Neural crest cell (in vitro differentiated cells): Measurements from ENCODE around the gene NUDT14. TPM values are rescaled to one million over a fixed set of nuclear protein-coding genes. Genes with fewer than 3 reads are reported as not detected.

Source experiments
- DNase-seq: peaks from one replicate; pipeline ENCODE4 v3.0.0; 2021; ENCODE audit warnings: low read depth, mixed read lengths, low spot score
- H3K27ac Mint-ChIP-seq: one replicate; pipeline ENCODE4 v1.8.0; 2021; ENCODE audit warnings: mild to moderate bottlenecking, mixed read lengths; ENCODE audit not compliant: unreplicated experiment
- H3K27me3 Mint-ChIP-seq: 2 replicates; pipeline ENCODE4 v1.8.0; 2021; ENCODE audit warnings: low read depth, mild to moderate bottlenecking, mixed read lengths
- H3K36me3 Mint-ChIP-seq: 2 replicates; pipeline ENCODE4 v1.8.0; 2021; ENCODE audit warnings: low read depth, mild to moderate bottlenecking, mixed read lengths
- H3K4me1 Mint-ChIP-seq: 2 replicates; pipeline ENCODE4 v1.8.0; 2021; ENCODE audit warnings: mixed read lengths
- H3K4me3 Mint-ChIP-seq: one replicate; pipeline ENCODE4 v1.8.0; 2021; ENCODE audit warnings: mild to moderate bottlenecking, mixed read lengths
- H3K9me3 Mint-ChIP-seq: 2 replicates; pipeline ENCODE4 v1.8.0; 2021; ENCODE audit warnings: mixed read lengths
- total RNA-seq: library from RNA; stranded (reverse); gene quantifications from 2 replicates; pipeline ENCODE4 v1.2.1, GENCODE V29; 2021
- TF ChIP-seq, protein P1 (sequence below): fragments of 200-600 bp; sonication (generic); conservative IDR thresholded peaks from 2 replicates; pipeline ENCODE4 v1.5.0; 2021; ENCODE audit warnings: antibody characterized with exemption, mild to moderate bottlenecking

The NUDT14 gene
- total RNA-seq, 1 donor from 2014 or later = 25.6 TPM

DNA sequence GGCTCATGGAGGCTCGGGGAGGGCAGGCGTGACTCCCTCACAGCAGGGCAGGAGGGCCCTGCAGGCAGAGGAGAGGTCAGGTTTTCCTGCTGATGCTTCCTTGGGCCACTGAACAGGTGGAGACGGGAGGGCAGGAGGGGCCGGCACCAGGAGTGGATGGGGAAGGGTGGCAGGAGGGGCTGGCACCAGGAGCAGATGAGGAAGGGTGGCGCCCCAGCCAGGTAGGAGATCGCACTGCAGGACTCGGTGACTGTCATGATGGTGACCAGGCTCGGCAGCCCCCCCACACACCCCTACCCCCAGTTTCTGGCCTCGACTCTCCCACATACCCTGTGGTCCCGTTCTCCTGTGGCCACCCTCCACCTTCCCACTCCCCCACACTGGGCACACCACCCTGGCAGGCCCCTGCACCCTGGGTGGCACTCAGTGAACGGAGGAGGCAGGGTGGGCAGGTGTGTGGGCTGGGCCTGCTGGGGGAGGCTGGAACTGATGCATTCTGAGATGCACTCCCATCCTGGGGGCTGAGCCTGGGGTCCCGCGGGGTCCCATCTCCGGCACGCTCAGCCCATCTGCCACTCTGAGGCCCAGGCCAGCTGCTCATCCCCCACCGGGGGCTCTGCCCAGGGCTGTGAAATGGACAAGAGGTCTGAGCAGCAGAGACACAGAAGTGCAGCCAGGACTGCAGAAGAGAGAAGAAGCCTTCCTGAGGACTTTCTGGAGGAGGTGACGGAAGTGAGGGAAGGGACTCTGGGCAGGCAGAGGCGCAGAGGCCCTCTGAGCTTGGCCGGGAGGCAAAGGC, 2.8 kb downstream of the NUDT14 start:
- Mint-ChIP-seq H3K9me3 (no peaks in the 10 kb centered on the region), H3K27me3 (peaks cover 4% of the 10 kb centered on the region), H3K4me1 (no peaks in the 10 kb centered on the region), H3K27ac (no peak overlapping the region), H3K4me3 (peak overlapping the region; percentile 68), H3K36me3 (no peaks in the 10 kb centered on the region)
- TF ChIP-seq, protein P1, sequence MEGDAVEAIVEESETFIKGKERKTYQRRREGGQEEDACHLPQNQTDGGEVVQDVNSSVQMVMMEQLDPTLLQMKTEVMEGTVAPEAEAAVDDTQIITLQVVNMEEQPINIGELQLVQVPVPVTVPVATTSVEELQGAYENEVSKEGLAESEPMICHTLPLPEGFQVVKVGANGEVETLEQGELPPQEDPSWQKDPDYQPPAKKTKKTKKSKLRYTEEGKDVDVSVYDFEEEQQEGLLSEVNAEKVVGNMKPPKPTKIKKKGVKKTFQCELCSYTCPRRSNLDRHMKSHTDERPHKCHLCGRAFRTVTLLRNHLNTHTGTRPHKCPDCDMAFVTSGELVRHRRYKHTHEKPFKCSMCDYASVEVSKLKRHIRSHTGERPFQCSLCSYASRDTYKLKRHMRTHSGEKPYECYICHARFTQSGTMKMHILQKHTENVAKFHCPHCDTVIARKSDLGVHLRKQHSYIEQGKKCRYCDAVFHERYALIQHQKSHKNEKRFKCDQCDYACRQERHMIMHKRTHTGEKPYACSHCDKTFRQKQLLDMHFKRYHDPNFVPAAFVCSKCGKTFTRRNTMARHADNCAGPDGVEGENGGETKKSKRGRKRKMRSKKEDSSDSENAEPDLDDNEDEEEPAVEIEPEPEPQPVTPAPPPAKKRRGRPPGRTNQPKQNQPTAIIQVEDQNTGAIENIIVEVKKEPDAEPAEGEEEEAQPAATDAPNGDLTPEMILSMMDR = no peak
- no peak for DNase-seq

DNA sequence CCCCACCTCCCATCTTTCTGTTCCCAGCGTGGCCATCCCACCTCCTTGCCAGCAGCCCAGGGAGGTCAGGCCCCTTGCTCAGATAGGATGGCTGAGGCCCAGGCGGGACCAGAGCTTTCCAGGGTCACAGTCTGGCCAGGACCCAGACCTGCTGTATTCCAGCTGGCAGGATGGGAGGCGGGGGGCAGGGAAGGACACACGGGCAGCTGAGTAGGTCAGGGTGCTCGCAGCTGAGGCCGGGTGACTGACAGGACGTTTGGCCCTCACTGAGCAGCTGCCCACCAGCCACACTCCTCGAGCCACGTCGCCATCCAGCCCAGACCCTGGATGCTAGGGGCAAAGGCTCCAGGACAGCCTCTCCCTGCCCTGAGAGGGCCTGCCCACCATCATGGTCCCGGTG, 4.0 kb downstream of the NUDT14 start:
- Mint-ChIP-seq H3K9me3 (no peaks in the 10 kb centered on the region), H3K27me3 (peaks cover under 1% of the 10 kb centered on the region), H3K4me1 (no peaks in the 10 kb centered on the region), H3K27ac (no peak overlapping the region), H3K4me3 (no peak overlapping the region), H3K36me3 (no peaks in the 10 kb centered on the region)
- no peak for DNase-seq
- TF ChIP-seq, protein P1 = no peak

- DNase-seq = no peak
- no peaks in the 10 kb centered on the region for H3K9me3 Mint-ChIP-seq
- TF ChIP-seq, protein P1 = no peak
- no peak overlapping the region for H3K27ac Mint-ChIP-seq
- peaks cover 3% of the 10 kb centered on the region for H3K27me3 Mint-ChIP-seq
- no peaks in the 10 kb centered on the region for H3K36me3 Mint-ChIP-seq
- H3K4me1 Mint-ChIP-seq = no peaks in the 10 kb centered on the region
- H3K4me3 Mint-ChIP-seq = no peak overlapping the region
Measured at GRCh38 chr14:105176513-105176912, 4.6 kb downstream of the NUDT14 start.

DNA sequence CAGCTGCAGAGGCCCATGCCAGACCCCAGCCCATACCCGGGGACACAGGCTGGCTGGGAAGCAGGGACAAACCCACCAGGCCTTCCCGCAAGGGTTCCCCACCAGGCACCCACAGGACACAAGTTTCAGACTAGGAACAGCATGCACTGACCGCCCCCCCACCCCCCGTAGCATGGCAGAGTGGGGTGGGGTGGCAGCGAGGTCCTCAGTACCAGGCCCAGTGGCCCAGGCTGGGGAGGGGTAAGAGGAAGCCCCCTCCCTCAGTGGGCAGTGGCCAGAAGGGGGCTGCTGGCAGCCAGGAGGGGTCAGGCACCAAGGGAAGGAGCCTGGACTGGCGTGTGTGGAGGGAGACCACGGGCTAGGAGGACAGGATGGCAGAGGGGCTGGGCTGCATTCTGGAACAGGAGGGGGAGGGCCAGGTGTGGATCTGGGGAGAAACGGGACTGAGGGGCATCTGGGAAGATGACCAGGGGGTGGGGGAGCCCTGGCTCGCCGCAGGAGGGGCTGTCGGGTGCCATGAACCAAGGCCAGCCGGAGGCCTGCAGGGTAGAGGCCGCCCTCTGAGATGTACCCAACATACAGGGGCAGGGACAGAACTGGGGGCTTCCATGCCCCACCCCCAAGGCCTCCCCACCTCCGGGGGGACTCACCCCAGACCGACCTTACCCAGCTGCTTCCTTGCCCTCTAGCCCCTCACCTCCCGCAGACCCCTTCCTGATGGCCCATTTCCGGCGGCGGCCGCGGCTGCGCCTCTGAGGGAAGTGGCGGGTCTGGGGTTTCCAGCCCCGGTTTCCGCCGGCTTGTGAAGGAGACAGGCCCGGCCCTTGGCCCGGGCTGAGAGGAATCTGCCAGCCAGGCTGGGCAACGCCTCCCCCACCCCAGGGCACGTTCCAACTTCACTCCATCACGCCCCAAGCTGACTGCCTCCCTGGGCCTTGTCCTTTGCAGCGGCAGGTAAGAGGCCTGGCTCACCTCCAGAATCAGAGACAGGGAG, 6.9 kb downstream of the NUDT14 start:
- Mint-ChIP-seq H3K9me3 (no peaks in the 10 kb centered on the region), H3K27me3 (peaks cover 12% of the 10 kb centered on the region), H3K36me3 (no peaks in the 10 kb centered on the region), H3K4me3 (no peak overlapping the region), H3K4me1 (peaks cover 7% of the 10 kb centered on the region), H3K27ac (no peak overlapping the region)
- DNase-seq = no peak
- TF ChIP-seq, protein P1 = no peak

DNA sequence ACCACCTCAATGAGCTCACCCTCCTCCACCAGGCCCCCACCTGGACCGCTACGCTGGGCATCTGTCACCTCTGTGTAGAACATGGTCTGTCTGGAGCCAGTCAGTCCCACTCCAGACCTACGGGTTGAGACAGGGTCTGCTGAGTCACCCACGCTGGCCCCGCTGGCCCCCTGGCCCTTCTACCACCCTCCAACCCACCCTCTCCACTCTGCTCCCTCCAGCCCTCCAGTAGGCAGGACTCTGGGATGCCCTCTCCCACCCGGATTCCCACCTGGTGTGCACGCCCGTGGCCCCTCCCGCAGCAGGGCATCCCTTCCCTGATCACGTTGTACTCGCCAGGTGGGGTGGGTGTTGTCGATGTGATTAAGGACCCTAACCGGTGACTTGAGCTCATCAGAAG, 8.0 kb downstream of the NUDT14 start:
- Mint-ChIP-seq H3K27me3 (peaks cover 13% of the 10 kb centered on the region), H3K36me3 (no peaks in the 10 kb centered on the region), H3K4me3 (no peak overlapping the region), H3K27ac (no peak overlapping the region), H3K4me1 (peaks cover 7% of the 10 kb centered on the region), H3K9me3 (no peaks in the 10 kb centered on the region)
- TF ChIP-seq, protein P1 = no peak
- DNase-seq = no peak
